Mucosa of gallbladder (tissue), 1 donor: ENCODE measurements around the gene RAN. TPM values are rescaled to one million over a fixed set of nuclear protein-coding genes. Genes with fewer than 3 reads are reported as not detected.
A peak's percentile ranks its signal among the peaks of the same experiment; 100 is the strongest.
"Not testable (repeated sequence)": the region's sequence is repeated elsewhere in the genome, so short reads cannot be mapped to it uniquely, and the experiment has no call there.

Experiments used
- DNase-seq: peaks from one replicate; pipeline ENCODE4 v3.0.0-alpha.2; 2020; ENCODE audit warnings: low spot score
- total RNA-seq: library from RNA; stranded (reverse); gene quantifications from one replicate; pipeline ENCODE4 v1.2.1, GENCODE V29; 2021
- donor health status: DM: no; HTN: no; CAD: no.

RAN gene
- total RNA-seq, 1 donor from 2014 or later = 318 TPM

GRCh38 chr12:130849561-130850417, 22.1 kb upstream of the RAN start:
- DNase-seq = peak; percentile 34

GRCh38 chr12:130850418-130851021, 21.3 kb upstream of the RAN start:
- DNase-seq = no peak

DNA sequence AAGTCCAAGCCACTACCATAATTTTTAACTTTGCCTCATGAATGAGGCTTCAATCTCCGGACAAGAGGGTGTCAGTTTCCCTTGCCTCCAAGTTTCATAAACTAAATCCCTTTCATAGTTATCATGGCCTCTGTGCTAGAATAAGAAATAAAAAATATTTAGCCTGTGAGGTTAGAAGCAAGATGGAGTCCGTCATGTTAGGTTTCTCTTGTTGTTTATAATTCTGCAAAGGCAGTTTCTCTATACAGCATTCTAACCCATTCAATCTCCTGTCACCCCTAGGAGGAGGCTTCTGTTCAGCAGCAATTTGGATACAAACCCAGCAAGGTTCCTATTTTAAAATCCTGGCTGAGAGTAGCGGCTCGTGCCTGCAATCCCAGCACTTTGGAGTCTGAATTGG, 15.8 kb upstream of the RAN start:
- DNase-seq = no peak

DNA sequence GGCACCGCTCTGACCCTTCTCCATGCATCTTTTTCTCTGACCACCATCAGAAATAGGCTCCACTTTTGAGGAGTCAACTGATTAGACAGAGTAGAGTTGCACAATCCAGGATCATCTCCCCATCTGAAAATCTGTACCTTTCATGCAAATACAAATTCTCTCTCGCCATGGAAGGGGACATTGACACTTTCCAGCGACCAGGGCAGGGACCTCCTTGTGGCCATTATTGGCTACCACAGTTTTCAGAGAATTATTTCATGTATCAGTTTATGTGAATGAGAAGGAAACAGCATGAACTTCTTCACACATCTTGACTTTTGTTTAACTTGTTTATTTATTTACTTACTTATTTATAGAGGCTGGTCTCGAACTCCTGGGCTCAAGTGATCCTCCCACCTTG, 13.8 kb upstream of the RAN start:
- no peak for DNase-seq

DNA sequence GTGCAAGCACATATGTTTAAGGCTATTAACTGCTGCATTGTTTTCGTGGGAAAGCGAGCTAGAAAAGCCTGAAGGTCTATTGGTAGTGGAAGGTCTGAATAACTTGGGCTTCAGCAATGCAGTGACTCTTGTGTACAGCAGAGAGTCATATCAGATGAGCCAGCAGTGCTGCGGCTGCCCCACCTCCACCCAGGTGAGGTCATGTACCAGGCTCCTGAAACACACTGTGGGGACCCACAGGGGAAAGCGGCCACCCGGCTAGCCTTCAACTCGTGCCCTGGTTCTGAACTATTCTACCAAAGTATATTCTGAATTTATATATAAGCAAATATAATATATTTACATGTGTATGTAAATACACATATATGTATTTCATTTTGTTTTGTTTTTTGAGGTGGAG, 12.7 kb upstream of the RAN start:
- DNase-seq = no peak

DNA sequence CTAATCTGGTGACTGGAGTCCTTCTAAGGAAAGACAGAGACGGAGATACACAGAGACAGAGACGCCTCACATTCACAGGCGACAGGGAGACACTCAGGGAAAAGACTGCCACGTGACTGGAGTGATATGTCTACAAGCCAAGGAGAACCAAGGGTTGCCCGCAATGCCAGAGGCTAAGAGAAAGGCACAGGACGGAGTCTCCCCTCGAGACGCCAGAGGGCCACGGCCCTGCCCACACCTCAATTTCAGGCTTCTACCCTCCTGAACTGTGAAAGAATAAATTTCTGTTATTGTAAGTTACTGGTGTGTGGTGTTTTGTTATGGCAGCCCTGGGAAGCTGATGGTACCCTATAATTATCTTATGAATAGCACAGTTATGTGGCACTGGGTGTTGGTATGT, 11.6 kb upstream of the RAN start:
- DNase-seq = no peak

GRCh38 chr12:130862161-130862560, 9.7 kb upstream of the RAN start:
- no peak for DNase-seq

GRCh38 chr12:130862771-130863170, 9.1 kb upstream of the RAN start:
- DNase-seq = not testable (repeated sequence)

GRCh38 chr12:130863298-130863697, 8.6 kb upstream of the RAN start:
- DNase-seq = no peak

DNA sequence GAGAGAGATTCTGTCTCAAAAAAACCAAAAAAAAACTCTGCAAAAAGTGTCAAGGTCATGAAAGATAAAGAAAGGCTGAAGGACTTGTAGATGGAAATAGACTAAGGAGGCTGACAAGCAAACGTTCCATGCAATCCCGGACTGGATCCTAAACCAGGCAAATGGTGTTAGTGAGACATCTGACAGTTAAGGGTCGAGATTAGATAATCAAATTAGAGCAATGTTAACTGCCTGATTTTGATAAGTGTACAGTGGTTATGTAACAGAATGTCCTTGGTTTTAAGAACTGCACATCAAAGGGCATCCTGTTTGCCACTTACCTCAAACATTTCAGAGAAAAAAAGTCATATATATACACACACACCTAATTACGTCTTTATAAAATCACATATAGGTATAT, 3.5 kb upstream of the RAN start:
- no peak for DNase-seq

GRCh38 chr12:130870442-130871285, 1.2 kb upstream of the RAN start:
- peak; percentile 45 for DNase-seq

- no peak for DNase-seq
Observed at GRCh38 chr12:130872179-130873096, 572 bp downstream of the RAN start.

DNA sequence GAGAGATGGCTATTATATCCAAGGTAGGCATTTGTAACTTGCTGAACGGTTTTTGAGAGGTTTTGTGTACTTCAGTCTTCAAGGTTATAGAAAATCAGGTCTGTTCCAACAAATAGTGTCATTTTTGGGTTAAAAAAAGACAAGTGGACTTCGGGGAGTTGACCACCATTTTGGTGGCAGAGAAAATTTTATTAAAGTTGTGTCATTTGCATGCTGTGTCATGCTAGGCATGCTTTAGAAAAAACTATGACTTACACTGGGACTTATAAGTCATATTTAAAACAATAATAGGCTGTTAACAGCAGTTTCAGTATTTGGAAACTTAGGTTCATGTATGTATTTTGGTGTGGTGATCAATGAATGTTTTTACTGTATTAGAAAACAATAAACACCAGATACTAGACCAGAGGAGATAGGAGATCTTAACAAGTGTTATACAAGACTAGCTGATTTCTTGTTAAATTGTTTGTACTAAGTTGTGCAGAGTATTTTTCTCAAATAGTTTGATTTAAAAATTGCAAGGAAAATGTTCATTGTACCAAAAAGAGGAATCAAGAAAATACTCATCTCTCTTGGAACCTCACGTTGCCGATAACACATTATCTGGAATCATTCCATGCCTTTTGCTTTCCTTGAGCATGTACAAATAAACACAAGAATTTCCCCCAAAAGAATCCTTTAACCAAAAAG, 1.4 kb downstream of the RAN start:
- no peak for DNase-seq

DNA sequence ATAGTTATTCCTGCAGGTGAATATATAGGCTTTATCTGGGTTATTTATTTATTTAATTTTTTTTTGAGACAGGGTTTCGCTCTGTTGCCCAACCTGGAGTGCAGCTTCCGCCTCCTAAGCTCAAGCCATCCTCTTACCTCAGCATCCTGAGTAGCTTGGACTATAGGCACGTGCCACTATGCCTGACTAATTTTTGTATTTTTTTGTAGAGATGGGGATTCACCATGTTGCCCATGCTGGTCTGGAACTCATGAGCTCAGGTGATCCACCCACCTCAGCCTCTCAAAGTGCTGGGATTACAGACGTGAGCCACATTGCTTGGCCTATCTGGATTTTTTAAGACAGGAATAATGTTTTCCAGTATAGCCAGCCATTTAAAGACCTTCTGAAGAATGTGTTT, 2.0 kb downstream of the RAN start:
- DNase-seq = no peak

GRCh38 chr12:130874696-130875095, 2.8 kb downstream of the RAN start:
- DNase-seq = no peak

- DNase-seq = no peak
Observed at GRCh38 chr12:130875193-130875592, 3.3 kb downstream of the RAN start.

DNA sequence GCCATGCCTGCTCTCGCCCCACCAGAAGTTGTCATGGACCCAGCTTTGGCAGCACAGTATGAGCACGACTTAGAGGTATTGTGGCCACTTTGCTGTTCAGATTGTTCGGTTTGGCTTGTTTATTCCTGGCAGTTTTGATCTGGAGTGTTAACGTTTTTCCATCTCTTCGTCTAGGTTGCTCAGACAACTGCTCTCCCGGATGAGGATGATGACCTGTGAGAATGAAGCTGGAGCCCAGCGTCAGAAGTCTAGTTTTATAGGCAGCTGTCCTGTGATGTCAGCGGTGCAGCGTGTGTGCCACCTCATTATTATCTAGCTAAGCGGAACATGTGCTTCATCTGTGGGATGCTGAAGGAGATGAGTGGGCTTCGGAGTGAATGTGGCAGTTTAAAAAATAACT, 3.8 kb downstream of the RAN start:
- not testable (repeated sequence) for DNase-seq

DNA sequence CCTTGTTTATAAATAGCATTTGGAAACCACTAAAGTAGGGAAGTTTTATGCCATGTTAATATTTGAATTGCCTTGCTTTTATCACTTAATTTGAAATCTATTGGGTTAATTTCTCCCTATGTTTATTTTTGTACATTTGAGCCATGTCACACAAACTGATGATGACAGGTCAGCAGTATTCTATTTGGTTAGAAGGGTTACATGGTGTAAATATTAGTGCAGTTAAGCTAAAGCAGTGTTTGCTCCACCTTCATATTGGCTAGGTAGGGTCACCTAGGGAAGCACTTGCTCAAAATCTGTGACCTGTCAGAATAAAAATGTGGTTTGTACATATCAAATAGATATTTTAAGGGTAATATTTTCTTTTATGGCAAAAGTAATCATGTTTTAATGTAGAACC, 4.4 kb downstream of the RAN start:
- DNase-seq = no peak

GRCh38 chr12:130876758-130877157, 4.9 kb downstream of the RAN start:
- DNase-seq = no peak

DNA sequence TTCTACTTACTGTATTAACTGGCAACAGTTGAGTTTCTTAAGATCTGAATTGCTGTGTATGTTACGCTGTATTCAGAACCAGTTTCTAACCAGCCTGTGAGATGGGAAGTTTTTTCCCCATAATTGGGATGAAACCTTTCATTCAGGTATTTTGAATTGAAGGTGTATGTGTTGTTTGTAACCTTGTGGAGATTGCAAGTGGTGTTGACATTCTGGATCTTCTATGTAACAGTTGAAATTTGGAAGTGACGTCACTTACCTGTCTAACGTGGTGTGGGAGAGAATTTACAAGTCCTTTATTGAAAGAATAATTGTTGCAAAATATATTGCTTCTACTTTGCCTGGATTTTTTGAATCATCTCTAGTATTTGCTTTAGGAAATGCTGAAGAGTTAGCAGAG, 5.5 kb downstream of the RAN start:
- DNase-seq = no peak
